Liver (tissue), 9 donors: ENCODE results near the gene UNCX. TPM values are rescaled to one million over a fixed set of nuclear protein-coding genes. Genes with fewer than 3 reads are reported as not detected.

ENCODE experiments used
- DNase-seq: peaks from one replicate; pipeline ENCODE4 v3.0.0-alpha.2; 2017; ENCODE audit warnings: low spot score
- H3K27ac ChIP-seq, 2 donors: one replicate each; pipeline ENCODE4 v1.7.0; 2013; ENCODE audit warnings: inconsistent platforms in 2 of 2, low read length in 2 of 2, control low read depth in 1 of 2, low read depth in 1 of 2, mild to moderate bottlenecking in 1 of 2
- H3K27me3 ChIP-seq, 4 donors: one replicate each; pipeline versions ENCODE4 v1.6.1 to v1.7.0; 2013; ENCODE audit warnings: low read length in 3 of 4, inconsistent platforms in 1 of 4, mild to moderate bottlenecking in 1 of 4, moderate library complexity in 1 of 4; ENCODE audit not compliant: control insufficient read depth in 4 of 4, insufficient read depth in 4 of 4
- H3K36me3 ChIP-seq, 4 donors: one replicate each; pipeline versions ENCODE4 v1.6.1 to v1.7.0; 2013; ENCODE audit warnings: low read length in 3 of 4, mild to moderate bottlenecking in 3 of 4, low read depth in 1 of 4, moderate library complexity in 1 of 4; ENCODE audit not compliant: control insufficient read depth in 4 of 4, insufficient read depth in 3 of 4
- H3K4me1 ChIP-seq, 4 donors: one replicate each; pipeline versions ENCODE4 v1.6.1 to v1.7.0; 2013; ENCODE audit warnings: low read length in 3 of 4, mild to moderate bottlenecking in 3 of 4, moderate library complexity in 1 of 4; ENCODE audit not compliant: control insufficient read depth in 4 of 4, insufficient read depth in 4 of 4
- H3K4me3 ChIP-seq, 3 donors: one replicate each; pipeline versions ENCODE4 v1.6.1 to v1.7.0; 2013; ENCODE audit warnings: low read length in 3 of 3, control low read depth in 1 of 3, low read depth in 1 of 3, mild to moderate bottlenecking in 1 of 3
- H3K9ac ChIP-seq, 2 donors: one replicate each; pipeline ENCODE4 v1.7.0; 2013; ENCODE audit warnings: low read length in 2 of 2, mild to moderate bottlenecking in 2 of 2, moderate library complexity in 2 of 2, control low read depth in 1 of 2, low read depth in 1 of 2
- H3K9me3 ChIP-seq, 4 donors: one replicate each; pipeline versions ENCODE4 v1.6.1 to v1.7.0; 2013; ENCODE audit warnings: low read length in 3 of 4; ENCODE audit not compliant: control insufficient read depth in 4 of 4
- ATF3 ChIP-seq: IDR thresholded peaks from 2 replicates; pipeline ENCODE4 v1.6.1; 2016; ENCODE audit warnings: antibody characterized with exemption
- FOXA1 ChIP-seq: IDR thresholded peaks from 2 replicates; pipeline ENCODE4 v1.6.1; 2016; ENCODE audit warnings: antibody characterized with exemption
- FOXA2 ChIP-seq: IDR thresholded peaks from 2 replicates; pipeline ENCODE4 v1.6.1; 2016; ENCODE audit warnings: antibody characterized with exemption
- HNF4G ChIP-seq: IDR thresholded peaks from 2 replicates; pipeline ENCODE4 v1.6.1; 2016; ENCODE audit warnings: antibody characterized with exemption
- JUND ChIP-seq, 2 donors: IDR thresholded peaks; 2 replicates each; pipeline ENCODE4 v1.6.1; 2016; ENCODE audit warnings: antibody characterized with exemption in 2 of 2
- MAX ChIP-seq: IDR thresholded peaks from 2 replicates; pipeline ENCODE4 v1.6.1; 2016; ENCODE audit warnings: antibody characterized with exemption
- NR2F2 ChIP-seq: IDR thresholded peaks from 2 replicates; pipeline ENCODE4 v1.6.1; 2016; ENCODE audit warnings: antibody characterized with exemption
- RXRA ChIP-seq, 2 donors: IDR thresholded peaks; 2 replicates each; pipeline ENCODE4 v1.6.1; 2017 to 2018; ENCODE audit warnings: antibody characterized with exemption in 2 of 2, mild to moderate bottlenecking in 1 of 2
- YY1 ChIP-seq: IDR thresholded peaks from 2 replicates; pipeline ENCODE4 v1.6.1; 2016; ENCODE audit warnings: antibody characterized with exemption, mild to moderate bottlenecking
- ZBTB33 ChIP-seq: IDR thresholded peaks from 2 replicates; pipeline ENCODE4 v1.6.1; 2016; ENCODE audit warnings: antibody characterized with exemption
- WGBS: extraction: QIAGEN DNeasy Blood & Tissue Kit; methylation state at CpG from one replicate; pipeline ENCODE4 v1.1.7; 2013; 5-methylcytosine and 5-hydroxymethylcytosine counted together
- polyA plus RNA-seq, 2 donors: library from polyadenylated mRNA; stranded (reverse) in 1 of 2; unstranded in 1 of 2; fragments of 200-250 nt in 1 of 2; fragments of >200 nt in 1 of 2; fragmentation: Nextera tagmentation in 1 of 2; extraction: Ambion mirVana in 1 of 2; gene quantifications; one replicate each; pipeline versions ENCODE4 v1.2.1 to v1.2.3, GENCODE V29; 2013 to 2015
- total RNA-seq, 2 donors: library from RNA; depleted of rRNA; stranded (reverse); fragments of >200 nt; gene quantifications; one replicate each; pipeline ENCODE4 v1.2.3, GENCODE V29; 2014
- TF ChIP-seq, protein P1 (sequence below): fragments of 150-350 bp; IDR thresholded peaks from 2 replicates; pipeline ENCODE4 v1.5.1; 2017; ENCODE audit warnings: improper control_type of control experiment, low read depth, low read length; ENCODE audit not compliant: missing input control
- donor health status: healthy.
- donor health status: healthy.
- donor health status: healthy.
- donor health status: healthy.
- donor health status: healthy.

UNCX gene
- total and polyA plus RNA-seq, 4 donors, result not detected

DNA sequence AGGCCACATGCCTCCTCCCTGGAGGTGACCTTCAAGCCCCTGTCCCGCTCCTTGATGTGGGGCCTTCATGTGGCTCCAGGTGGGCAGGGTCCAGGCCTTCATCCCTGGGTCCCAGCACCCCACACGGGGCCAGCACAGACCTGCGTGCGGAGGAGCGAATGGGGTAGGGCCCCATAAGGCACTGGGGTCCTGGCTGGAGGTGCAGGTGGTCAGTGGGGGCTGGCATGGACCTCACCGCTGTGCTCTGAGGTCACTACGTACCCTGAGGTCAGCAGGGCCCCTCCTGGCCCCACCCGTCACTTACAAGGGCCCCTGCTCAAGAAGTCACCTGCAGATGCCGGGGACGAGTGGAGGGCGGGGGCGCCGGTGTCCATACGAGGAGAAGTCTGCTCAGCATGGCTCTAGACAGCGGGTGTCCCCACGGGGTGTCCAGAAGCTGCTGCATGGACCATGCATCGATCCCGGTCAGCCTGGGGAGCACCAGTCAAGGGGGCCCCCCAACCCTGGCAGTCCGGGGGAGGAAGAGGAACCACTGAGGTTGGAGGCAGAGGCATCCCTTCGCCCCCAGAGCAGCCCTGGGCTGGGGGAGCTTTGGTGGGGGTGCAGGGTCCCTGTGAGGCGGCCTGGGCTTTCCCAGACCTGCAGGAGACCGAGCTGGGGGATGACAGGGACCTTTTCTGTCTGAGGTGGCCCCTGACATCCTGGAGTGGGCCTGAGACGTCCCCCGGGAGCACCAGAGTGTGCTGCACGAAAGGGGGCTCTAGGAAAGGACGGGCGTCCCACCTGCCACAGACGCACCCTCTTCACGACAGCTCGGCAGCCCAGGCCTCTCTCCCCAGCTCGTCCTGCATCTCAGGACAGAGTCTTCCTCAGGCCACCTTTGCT lies 34.6 kb downstream of the UNCX start:
- TF ChIP-seq ATF3 (no peak), FOXA2 (no peak), RXRA (IDR thresholded peaks at IDR 0.05) (no peak), ZBTB33 (no peak), FOXA1 (no peak), MAX (no peak), NR2F2 (no peak), YY1 (no peak), JUND (IDR thresholded peaks at IDR 0.05) (no peak)
- TF ChIP-seq, protein P1, sequence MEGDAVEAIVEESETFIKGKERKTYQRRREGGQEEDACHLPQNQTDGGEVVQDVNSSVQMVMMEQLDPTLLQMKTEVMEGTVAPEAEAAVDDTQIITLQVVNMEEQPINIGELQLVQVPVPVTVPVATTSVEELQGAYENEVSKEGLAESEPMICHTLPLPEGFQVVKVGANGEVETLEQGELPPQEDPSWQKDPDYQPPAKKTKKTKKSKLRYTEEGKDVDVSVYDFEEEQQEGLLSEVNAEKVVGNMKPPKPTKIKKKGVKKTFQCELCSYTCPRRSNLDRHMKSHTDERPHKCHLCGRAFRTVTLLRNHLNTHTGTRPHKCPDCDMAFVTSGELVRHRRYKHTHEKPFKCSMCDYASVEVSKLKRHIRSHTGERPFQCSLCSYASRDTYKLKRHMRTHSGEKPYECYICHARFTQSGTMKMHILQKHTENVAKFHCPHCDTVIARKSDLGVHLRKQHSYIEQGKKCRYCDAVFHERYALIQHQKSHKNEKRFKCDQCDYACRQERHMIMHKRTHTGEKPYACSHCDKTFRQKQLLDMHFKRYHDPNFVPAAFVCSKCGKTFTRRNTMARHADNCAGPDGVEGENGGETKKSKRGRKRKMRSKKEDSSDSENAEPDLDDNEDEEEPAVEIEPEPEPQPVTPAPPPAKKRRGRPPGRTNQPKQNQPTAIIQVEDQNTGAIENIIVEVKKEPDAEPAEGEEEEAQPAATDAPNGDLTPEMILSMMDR, result no peak
- H3K4me3 ChIP-seq, result no peak overlapping the region
- DNase-seq, result no peak

GRCh38 chr7:1268076-1268815 lies 35.6 kb downstream of the UNCX start:
- TF ChIP-seq MAX (no peak), HNF4G (no peak)
- Histone ChIP-seq H3K9ac (no peak overlapping the region), H3K9me3 (peaks cover 0 to 3% (median 0%) of the 10 kb centered on the region in 4 donors), H3K27ac (no peak overlapping the region), H3K27me3 (peaks cover 0 to 7% (median 1%) of the 10 kb centered on the region in 4 donors), H3K36me3 (no peaks in the 10 kb centered on the region), H3K4me1 (no peaks in the 10 kb centered on the region), H3K4me3 (no peak overlapping the region)
- no peak for DNase-seq
- WGBS, result 81% methylated on average over 27 of the region's 27 CpGs

More for the DNA sequence above, 34.6 kb downstream of the UNCX start:
- Histone ChIP-seq H3K4me1 (no peaks in the 10 kb centered on the region), H3K9me3 (peaks cover 0 to 3% (median 0%) of the 10 kb centered on the region in 4 donors), H3K27me3 (peaks cover 0 to 8% (median 1%) of the 10 kb centered on the region in 4 donors), H3K27ac (no peak overlapping the region), H3K36me3 (no peaks in the 10 kb centered on the region), H3K9ac (no peak overlapping the region)
- 79% methylated on average over 31 of the region's 31 CpGs for WGBS
